Measurements from ENCODE around the gene ING4.

- no peak for TF ChIP-seq CTCF (IDR thresholded peaks at IDR 0.05)
- no peak for TF ChIP-seq POLR2A (IDR thresholded peaks at IDR 0.05)
- TF ChIP-seq EP300 (IDR thresholded peaks at IDR 0.05): no peak
Measured at GRCh38 chr12:6666211-6666610, 3.3 kb upstream of the ING4 start.
